MM.1S (cell line): ENCODE measurements around the gene RPN1.

ENCODE experiments used
- CTCF ChIP-seq: fragments of 300-600 bp; sonication (generic); IDR thresholded peaks from 2 replicates; pipeline ENCODE4 v1.5.1; 2016; ENCODE audit warnings: antibody characterized with exemption, low read length, mixed read lengths
- EZH2 ChIP-seq: fragments of 300-600 bp; sonication (generic); optimal IDR thresholded peaks from 2 replicates; pipeline ENCODE3; 2017; ENCODE audit warnings: low read depth, mild to moderate bottlenecking, antibody characterized with exemption, low read length, mixed read lengths
- EZH2phosphoT487 ChIP-seq: fragments of 300-600 bp; sonication (generic); IDR thresholded peaks from 2 replicates; pipeline ENCODE4 v1.6.1; 2018; ENCODE audit warnings: antibody characterized with exemption, low read length

DNA sequence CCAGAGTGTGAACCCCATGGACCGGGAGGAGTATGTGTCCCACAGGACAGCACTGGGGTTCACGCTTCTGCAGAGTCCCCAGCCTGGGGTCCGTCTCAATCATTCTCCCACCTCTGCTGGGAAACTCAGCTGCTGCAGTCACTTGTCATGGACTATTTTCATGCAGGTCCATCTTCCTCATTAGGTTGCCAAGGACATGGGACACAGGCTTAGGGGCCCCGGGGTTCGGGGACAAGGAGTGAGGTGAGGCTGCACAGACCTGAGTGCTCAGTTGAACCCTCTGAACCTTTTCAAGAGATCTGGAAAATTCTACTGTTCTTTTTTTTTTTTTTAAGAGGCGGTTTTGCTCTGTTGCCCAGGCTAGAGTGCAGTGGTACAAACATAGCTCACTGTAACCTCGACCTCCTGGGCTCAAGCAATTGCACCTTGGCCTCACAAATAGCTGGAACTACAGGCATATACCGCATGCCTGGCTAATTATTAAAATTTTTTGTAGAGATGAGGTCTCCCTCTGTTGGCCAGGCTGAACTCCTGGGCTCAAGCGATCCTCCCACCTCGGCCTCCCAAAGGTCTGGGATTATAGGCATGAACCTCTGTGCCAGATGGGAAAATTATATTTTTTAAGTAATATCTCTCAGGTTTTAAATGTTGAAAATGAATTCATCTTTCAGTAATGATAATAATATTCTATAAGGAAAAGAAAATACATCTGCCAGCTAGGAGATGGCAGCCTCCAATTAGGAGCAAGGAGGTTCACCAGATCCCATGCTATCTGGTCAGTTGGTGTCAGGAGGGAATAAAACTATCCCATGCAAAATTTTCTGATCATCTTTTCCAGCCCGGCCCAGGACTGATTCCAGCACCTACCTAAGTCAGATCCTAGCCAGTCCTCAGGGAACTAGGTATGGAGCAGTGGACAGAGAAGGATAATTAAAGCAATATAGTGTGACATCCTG lies 45.2 kb downstream of the RPN1 start:
- TF ChIP-seq CTCF, result no peak
- TF ChIP-seq EZH2, result no peak
- TF ChIP-seq EZH2phosphoT487, result no peak
